Lower leg skin (tissue), 3 donors: ENCODE data around the gene CENPS.

Experiments used
- POLR2A ChIP-seq, 2 donors: fragments of 450-650 bp; IDR thresholded peaks; one replicate each; pipeline ENCODE4 v1.6.1; 2016 to 2017; ENCODE audit warnings: antibody characterized with exemption in 2 of 2, mild to moderate bottlenecking in 1 of 2, moderate library complexity in 1 of 2
- TF ChIP-seq, protein P1 (sequence below), 3 donors: fragments of 450-650 bp; IDR thresholded peaks; one replicate each; pipeline ENCODE4 v1.5.1; 2016; ENCODE audit warnings: antibody characterized with exemption in 3 of 3, mild to moderate bottlenecking in 3 of 3, moderate library complexity in 2 of 3

- no peak for TF ChIP-seq POLR2A (IDR thresholded peaks at IDR 0.05)
- TF ChIP-seq, protein P1, sequence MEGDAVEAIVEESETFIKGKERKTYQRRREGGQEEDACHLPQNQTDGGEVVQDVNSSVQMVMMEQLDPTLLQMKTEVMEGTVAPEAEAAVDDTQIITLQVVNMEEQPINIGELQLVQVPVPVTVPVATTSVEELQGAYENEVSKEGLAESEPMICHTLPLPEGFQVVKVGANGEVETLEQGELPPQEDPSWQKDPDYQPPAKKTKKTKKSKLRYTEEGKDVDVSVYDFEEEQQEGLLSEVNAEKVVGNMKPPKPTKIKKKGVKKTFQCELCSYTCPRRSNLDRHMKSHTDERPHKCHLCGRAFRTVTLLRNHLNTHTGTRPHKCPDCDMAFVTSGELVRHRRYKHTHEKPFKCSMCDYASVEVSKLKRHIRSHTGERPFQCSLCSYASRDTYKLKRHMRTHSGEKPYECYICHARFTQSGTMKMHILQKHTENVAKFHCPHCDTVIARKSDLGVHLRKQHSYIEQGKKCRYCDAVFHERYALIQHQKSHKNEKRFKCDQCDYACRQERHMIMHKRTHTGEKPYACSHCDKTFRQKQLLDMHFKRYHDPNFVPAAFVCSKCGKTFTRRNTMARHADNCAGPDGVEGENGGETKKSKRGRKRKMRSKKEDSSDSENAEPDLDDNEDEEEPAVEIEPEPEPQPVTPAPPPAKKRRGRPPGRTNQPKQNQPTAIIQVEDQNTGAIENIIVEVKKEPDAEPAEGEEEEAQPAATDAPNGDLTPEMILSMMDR (IDR thresholded peaks at IDR 0.05): no peak
Observed at GRCh38 chr1:10444795-10445397, 14.7 kb downstream of the CENPS start.
